ENCODE results near the gene TLR9. TPM values are rescaled to one million over a fixed set of nuclear protein-coding genes. Genes with fewer than 3 reads are reported as not detected.

The TLR9 gene
- total RNA-seq, 1 experiment from 2014 or later = not detected

DNA sequence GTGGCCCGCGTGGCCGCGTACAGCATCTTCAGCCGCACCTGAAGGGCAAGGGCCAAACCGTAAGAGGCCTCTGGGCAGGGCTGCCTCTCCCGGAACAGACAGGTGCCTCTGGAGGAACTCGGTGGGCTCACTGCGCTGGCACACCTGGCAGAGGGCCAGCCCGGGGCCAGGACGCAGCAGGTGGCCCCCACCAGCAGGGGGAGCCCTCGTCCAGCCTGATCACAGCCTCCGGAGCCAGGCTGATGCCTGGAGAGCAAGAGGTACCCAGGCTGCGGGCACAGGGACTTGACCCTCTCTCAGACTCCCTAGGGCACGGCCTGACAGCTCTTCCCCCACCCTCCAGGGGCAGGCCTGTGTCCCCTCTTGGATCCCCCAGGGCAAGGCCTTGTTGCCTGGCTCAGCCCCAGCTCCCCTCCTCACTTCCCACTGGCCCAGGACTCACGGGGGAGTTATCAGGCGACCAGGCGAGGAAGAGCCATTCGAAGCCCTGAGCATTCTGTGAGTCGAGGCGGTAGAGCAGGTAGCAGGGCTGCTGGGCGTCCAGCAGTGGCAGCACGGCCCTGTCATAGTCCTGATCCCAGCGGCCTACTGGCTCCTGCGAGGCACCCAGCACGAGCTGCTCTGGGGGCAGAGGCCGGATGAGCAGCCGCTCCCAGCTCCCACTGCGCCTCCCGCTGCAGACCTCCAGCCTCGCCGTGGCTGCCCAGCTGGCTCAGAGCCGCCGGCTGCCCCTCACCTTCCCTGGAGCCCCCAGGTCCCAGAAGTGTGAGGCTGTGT lies 6.2 kb upstream of the TLR9 start:
- DNase-seq (ENCODE audit: low read depth) = peak; percentile 34

DNA sequence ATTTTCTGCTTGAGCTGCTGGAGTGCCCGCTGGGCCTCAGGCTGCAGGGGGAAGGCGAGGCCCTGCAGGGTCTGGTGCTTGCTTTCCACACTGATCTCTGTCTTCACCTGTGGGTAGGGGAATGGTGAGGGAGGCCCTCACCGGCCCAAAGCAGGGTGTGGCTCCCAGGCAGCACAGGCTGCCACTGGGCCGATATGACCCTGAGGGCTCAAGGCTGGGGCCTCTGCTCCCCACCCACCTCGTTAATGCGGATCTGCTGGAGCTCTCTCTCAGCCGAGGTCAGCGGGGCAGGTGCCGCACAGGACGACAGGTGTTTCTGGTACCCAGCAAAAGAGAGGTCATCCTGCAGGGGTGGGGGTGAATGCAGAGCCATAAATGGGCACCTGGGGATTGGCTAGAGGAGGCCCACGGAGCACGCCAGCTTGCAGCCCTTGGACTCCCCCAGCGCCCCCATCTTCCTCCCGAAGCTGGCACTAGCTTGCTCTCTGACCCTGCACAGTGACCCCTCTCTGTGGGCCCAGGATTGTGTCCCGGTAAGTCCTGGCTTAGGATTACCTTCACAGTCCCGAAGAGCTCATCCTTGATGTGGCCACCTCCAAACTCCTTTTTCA lies 5.5 kb upstream of the TLR9 start:
- no peak for DNase-seq (ENCODE audit: low read depth)

DNA sequence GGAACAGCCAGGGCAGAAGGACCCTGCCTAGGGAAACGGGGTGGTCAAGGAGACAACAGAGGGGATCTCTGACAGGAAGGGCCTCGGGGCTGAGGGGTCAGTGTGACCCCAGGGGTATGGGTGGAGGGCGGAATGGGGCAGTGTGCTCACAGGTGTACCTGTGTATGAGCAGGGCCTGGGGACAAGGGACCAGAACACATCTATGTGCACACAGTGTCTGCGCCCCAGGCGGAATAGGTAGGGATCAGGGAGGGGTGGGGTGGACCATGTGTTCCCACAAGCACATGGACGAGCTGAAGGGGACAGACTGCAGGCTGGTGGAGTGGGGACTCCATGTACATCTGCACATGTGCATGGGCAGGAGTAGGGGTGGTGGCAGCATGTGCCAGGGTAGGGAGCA lies 5.0 kb upstream of the TLR9 start:
- DNase-seq (ENCODE audit: low read depth) = no peak

DNA sequence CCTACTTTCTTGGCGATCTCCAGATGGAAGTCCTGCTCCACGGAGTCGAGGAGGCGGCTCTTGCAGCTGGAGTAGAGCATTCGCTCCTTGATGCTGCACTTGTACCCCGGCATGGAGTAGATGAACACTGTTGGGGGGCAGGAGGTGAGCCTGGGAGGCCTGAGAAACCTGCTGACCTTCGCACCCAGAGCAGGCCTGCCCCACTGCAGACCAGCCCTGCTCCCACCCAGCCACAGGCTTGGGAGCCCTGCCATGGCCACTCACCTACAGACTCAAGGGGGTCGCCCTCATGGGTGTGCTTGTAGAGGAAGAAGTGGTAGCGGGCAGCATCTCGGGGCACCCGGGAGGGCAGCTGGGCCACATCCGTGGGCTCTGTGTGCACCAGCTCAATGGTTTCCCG lies 4.2 kb upstream of the TLR9 start:
- DNase-seq (ENCODE audit: low read depth) = no peak

DNA sequence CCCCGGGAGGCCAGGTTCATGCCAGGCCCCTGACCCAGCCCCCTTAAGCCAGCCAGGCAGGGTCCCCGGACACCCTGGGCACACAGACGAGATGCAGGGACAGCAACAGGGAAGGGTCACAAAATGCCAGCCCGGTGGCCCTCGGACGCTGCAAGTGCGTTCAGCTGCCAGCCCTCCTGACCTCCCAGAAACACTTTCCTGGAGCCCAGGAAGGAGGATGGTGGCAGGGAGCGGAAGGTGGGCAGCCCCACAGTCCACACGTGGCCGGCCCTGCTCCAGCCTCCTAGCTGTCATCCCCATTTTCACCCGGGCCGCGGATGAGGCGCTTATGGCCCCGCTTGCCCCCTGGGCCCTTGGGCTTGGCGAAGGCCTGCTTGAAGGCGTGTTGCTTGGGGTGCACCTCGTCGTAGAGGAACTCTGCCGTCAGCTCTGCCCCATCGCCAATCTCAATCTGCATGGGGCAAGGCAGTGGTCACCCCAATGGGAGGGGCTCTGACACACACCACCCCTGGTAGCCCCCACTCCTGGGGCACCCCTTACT lies 3.4 kb upstream of the TLR9 start:
- no peak for DNase-seq (ENCODE audit: low read depth)

DNA sequence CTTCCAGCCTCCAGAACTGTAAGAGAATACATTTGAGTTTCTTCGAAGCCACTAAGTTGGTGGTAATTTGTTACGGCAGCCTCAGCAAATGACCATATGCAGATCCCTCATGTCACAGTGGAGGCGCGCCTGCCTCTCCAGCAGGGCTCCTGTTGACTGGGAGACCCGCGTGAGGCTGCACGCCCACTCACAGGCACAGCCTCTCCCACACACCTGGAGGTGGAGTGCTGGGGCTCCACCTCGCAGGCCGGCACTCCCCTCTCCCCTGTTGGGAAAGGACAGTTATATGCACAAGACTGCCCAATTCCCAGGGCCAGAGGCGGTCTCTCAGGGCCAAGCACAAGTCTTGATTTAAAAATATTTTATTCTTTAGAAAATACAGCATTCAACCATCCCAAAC lies 2.8 kb upstream of the TLR9 start:
- DNase-seq (ENCODE audit: low read depth) = no peak

DNA sequence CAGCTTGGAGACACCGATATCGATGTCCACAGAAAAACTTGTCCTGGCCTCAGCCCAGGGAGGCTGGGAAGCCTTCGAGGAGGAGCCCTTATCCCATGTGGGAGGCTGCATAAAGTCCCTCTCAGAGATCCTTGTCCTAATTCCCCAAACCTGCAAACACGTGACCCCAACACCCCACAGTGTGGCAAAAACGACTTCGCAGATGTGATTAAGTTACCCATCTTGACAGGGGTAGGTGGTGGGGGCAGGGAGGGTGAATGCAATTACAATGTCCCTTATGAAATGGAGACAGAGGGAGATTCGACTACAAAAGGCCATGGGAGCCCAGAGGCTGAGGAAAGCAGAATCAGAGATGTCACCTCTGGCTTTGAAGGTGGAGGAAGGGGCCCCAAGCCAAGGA lies 2.3 kb upstream of the TLR9 start:
- no peak for DNase-seq (ENCODE audit: low read depth)

DNA sequence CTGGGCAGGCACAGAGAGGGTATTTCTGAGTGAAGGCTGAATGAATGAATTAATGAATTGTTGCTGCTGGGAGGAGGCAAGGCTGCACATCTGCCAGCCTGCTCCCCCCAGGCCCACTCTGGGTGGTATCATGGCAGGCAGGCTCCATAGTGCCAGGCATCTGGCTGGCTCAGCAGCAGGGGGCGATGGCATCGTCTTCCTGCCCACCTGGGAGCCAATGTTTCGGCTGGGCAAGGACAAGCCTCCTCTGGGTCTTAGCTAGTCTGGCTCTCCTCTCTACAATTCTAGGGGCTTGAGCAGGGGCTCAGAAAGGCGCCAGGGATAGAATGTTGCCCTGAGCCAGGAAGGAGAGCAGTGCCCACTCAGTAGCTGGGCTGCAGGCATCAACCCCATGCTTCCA lies 1.7 kb upstream of the TLR9 start:
- no peak for DNase-seq (ENCODE audit: low read depth)

DNA sequence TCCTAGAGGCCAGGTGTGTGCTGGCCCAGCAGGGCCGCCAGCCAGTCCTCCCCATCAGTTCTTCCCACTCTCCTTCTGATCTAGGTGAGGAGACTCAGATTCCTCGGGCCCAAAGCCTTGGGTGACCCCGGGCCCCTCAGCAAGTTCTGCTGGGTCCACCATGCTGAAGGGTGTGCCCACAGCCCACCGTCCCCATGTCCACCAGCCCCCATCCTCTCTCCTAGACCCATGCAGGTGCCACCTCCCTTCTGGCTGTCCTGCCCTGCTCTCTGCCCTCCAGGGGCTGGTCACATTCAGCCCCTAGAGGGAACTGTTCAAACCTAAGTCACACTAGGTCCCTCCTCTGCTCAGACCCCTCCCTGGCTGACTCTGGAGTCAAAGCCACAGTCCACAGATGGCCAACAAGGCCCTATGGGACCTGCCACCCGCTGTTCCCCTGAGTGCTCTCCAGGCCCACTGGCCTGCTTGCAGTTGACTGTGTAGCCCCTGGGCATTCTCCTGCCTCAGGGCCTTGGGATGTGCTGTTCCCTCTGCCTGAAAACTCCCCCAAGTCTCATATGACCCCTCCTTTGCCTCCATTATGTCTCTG lies 878 bp upstream of the TLR9 start:
- DNase-seq (ENCODE audit: low read depth) = no peak

DNA sequence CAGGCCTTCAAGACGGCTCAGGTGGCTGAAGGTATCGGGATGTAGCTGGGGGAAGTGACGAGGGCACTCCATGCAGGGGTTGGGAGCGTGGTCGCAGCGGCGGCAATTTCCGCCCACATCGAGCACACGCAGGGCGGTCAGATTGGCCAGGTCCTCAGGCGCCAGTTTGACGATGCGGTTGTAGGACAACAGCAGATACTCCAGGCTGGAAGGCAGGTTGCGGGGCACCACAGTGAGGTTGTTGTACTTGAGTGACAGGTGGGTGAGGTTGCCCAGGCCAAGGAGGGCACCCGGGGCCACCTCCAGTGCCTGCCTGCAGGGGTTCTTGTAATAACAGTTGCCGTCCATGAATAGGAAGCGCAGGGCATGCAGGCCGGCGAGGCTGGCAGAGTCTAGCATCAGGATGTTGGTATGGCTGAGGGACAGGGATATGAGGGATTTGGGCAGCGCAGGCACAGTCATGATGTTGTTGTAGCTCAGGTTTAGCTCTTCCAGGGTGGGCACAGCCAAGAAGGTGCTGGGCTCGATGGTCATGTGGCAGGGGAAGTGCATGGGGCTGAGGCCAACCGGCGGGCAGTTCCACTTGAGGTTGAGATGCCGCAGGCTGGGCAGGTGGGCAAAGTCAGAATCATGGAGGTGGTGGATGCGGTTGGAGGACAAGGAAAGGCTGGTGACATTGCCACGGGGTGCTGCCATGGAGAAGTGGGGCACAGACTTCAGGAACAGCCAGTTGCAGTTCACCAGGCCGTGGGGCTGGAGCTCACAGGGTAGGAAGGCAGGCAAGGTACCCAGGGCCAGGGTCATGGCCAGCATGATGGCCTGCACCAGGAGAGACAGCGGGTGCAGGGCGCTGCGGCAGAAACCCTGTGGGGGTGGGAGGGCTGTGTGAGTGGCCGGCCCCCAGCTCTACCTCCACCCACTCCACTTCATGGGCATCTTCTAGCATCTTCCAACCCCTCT lies 1.7 kb downstream of the TLR9 start:
- no peak for DNase-seq (ENCODE audit: low read depth)

DNA sequence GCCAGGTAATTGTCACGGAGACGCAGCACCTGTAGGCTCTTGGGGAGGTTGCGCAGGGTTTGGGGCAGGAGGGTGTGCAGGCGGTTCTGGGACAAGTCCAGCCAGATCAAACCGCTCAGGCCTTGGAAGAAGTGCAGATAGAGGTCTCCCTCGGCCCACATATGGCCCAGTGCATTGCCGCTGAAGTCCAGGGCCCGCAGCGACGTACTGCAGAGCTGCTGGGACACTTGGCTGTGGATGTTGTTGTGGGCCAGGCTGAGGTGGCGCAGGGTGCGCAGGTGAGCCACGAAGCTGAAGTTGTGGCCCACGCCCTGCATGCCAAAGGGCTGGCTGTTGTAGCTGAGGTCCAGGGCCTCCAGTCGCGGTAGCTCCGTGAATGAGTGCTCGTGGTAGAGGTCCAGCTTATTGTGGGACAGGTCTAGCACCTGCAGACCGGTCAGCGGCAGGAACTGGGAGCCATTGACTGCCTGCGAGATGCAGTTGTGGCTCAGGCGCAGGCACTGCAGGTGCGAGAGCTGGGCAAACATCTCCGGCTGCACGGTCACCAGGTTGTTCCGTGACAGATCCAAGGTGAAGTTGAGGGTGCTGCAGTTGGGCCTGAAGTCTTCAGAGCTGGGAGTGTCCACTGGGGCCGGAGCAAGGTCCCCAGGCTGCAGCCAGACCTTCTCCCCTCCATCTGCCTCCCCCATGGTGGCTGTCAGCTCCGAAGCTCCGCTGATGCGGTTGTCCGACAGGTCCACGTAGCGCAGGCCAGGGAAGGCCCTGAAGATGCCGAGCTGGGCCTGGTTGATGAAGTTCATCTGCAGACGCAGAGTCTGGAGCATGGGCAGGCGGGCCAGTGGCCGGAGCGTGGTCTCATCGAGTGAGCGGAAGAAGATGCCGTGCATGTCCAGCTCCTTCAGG lies 2.9 kb downstream of the TLR9 start:
- DNase-seq (ENCODE audit: low read depth) = no peak

DNA sequence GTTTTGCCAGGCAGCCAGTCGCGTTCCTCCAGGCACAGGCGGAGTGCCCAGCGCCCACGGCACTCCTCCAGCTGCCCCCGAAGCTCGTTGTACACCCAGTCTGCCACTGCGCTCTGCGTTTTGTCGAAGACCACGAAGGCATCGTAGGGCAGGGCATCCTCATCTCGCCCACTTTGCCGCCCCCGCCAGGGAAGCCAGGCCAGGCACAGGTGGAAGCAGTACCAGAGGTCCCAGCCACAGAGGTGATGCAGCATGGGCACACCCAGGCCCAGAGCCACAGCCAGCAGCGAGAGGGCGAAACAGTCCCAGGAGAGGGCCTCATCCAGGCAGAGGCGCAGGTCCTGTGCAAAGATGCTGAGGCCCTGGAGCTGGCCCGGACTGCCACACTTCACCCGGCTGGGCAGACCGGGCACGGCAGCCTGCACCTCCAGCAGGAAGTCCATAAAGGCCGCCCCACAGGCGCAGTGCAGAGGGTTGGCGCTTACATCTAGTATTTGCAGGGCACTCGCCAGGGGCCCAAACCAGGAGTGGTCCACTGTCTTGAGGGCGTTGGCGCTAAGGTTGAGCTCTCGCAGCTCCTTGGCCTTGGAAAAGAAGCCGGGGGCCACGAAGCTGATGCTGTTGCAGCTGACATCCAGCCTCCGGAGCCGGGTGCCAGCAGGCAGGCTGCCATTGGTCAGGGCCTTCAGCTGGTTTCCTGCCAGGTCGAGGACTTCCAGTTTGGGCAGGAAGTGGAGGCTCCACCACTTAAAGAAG lies 3.7 kb downstream of the TLR9 start:
- no peak for DNase-seq (ENCODE audit: low read depth)

DNA sequence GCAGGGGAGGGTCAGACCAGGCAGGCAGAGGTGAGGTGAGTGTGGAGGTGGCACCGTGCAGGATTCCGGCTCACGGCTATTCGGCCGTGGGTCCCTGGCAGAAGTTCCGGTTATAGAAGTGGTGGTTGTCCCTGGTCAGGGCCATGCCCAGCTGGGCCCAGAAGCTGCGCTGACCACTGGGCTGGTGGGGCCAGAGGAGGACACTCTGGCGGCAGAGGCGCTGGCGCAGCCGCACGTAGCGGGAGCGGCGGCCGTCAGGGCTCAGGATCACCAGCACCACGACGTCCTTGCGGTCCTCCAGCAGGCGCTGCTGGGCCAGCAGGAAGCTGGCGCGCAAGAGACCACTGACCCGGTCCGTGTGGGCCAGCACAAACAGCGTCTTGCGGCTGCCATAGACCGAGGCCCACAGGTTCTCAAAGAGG lies 4.3 kb downstream of the TLR9 start:
- DNase-seq (ENCODE audit: low read depth) = no peak

DNA sequence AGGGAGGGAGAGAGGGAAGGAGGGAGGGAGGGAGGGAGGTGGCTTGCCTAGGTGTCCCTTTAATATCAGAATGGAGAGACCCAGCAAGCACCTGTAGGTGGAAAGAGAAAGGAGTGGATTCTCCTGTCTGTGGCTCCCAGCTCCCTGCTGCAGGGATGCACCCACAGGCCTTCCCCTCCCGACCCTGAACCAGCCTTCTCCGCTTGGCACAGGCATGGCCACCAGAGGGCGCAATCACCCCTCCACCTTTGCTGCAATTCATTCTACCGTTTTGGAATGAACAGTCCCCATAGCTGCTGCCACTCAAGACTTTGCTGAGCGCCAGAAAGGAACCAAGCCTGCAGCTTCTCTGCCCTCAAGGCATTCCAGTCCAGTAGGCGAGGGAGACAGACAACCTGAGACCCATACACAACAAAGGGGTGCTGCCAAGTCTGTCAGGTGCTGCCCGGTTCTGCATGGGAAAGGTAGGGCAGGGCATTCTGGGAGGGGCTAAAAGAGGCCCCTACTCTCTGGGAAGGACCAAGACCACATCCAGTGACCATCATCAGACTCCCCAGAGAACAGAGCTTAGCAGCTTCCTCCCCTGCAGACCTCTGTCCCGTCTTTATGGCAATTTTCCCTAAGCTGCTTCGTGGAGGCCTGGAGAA lies 4.9 kb downstream of the TLR9 start:
- DNase-seq (ENCODE audit: low read depth) = peak; percentile 67

DNA sequence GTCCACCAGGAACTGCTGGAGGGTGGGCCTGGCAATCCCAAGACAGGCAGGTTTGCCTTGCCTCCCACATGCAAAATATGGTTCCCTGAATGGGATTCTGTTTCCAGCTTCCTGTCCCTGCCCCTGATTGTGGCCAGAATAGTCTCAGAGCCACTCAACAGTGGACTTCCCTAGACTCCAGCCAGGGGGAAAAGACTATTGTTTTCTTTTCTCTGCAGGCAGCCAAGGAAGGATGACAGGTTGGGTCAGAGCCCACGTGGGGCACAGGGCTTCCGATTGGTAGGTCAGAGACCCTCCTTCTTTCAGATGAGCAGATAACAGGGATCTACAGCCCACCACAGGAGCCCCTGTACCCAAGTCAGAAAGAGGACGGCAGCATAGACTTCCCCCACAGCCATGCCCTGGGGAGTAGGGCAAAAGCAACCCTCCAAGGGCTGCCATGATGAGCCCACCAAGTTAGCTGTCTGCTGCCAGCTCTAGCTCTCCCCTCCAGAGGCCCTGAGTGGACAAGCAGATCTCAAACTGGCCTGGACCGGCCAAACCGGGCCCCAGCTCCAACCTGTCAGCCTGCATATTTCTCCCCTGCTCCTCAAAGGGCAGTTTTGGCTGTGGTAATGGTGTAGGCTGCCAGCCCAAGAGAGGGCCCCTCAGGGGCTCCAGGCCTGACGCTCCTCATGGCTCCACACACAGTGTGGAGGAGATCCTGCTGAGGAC lies 6.4 kb downstream of the TLR9 start:
- no peak for DNase-seq (ENCODE audit: low read depth)

DNA sequence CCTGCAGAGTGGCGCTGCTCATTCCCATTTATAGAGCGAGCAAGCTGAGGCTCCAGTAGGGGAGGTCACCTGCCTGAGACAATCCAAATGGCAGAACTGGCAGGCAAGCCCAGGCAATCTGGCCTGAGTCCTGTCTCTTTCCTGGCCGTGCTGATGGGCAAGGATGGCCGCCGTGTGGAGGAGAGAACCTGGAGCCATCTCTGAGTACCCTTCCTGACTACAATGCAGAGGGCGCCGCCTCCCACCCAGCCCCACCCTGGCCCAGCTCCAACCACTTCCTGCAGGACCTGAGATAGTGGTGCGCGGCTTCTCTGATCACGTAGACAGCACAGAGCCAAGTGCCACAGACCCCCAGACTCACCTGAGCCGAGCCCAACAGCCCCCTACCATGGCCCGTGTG lies 7.0 kb downstream of the TLR9 start:
- no peak for DNase-seq (ENCODE audit: low read depth)

DNA sequence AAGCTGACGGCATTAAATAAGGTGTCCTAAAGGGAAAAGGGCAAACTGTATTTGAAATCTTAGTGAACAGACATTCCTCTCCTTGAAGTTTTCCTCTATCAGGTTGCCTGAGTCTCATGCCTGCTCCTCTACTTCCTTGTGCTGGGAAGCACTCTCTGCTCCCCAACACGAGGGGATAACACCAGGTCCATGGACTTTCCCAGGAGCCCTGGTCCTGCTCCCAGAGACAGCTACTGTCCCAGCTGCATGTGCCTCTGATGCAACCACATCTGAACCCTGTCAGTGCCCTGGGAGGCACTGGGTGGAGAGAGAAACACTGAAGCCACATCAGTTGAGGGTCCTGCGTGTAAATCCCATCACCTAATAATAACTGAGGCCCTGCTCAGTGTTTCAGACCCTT lies 7.4 kb downstream of the TLR9 start:
- no peak for DNase-seq (ENCODE audit: low read depth)

DNA sequence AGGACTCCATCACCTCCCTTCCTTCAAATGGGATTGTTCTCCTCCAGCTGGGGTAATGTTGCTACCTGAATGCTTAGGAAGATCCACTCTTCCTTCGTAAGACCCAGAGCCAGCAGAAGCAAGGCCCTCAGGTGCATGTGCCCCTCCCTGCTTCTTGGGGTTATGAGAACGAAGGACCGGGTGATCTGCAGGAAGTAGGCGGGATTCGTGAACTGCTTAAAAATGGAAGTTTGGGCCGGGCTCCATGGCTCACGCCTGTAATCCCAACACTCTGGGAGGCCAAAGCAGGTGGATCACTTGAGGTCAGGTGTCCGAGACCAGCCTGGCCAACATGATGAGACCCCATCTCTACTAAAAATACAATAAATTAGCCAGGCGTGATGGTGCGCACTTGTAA lies 8.0 kb downstream of the TLR9 start:
- no peak for DNase-seq (ENCODE audit: low read depth)

All from M059J (cell line).